ENCODE data around the gene PSTPIP1. TPM values are rescaled to one million over a fixed set of nuclear protein-coding genes. Genes with fewer than 3 reads are reported as not detected.

The PSTPIP1 gene
- total and polyA plus RNA-seq, 7 donors: 2.1 to 14.3 (median 7.4) TPM

- Histone ChIP-seq H3K27ac (no peak overlapping the region), H3K4me1 (peaks cover 0 to 7% (median 2%) of the 10 kb centered on the region in 4 donors), H3K9me3 (no peaks in the 10 kb centered on the region), H3K27me3 (no peaks in the 10 kb centered on the region), H3K36me3 (peaks cover 0 to 11% (median 1%) of the 10 kb centered on the region in 4 donors), H3K4me3 (no peak overlapping the region)
- WGBS, 2 donors: 83 to 88% methylated on average over 13 of the region's 13 CpGs
- intact Hi-C loops (cut with DNase I): no loop called here
- TF ChIP-seq CTCF (IDR thresholded peaks at IDR 0.05) (no peak), EP300 (IDR thresholded peaks at IDR 0.05) (no peak), POLR2A (IDR thresholded peaks at IDR 0.05) (no peak), POLR2AphosphoS5 (IDR thresholded peaks at IDR 0.05) (no peak)
- peak; percentile 49 for DNase-seq
Observed at GRCh38 chr15:77035999-77036471, 41.1 kb downstream of the PSTPIP1 start.

GRCh38 chr15:77036537-77037387 lies 41.8 kb downstream of the PSTPIP1 start:
- TF ChIP-seq POLR2AphosphoS5 (IDR thresholded peaks at IDR 0.05) (no peak), POLR2A (IDR thresholded peaks at IDR 0.05) (no peak), EP300 (IDR thresholded peaks at IDR 0.05) (no peak), CTCF (IDR thresholded peaks at IDR 0.05) (no peak)
- Histone ChIP-seq H3K4me1 (peaks cover 0 to 7% (median 2%) of the 10 kb centered on the region in 4 donors), H3K27ac (no peak overlapping the region), H3K27me3 (no peaks in the 10 kb centered on the region), H3K9me3 (no peaks in the 10 kb centered on the region), H3K36me3 (peaks cover 0 to 13% (median 1%) of the 10 kb centered on the region in 4 donors), H3K4me3 (no peak overlapping the region)
- peak; percentile 63 for DNase-seq
- WGBS, 2 donors: 92 to 94% methylated on average over 22 of the region's 22 CpGs
- intact Hi-C loops (cut with DNase I): no loop called here

GRCh38 chr15:77037388-77038209 lies 42.7 kb downstream of the PSTPIP1 start:
- no peak for TF ChIP-seq POLR2AphosphoS5 (IDR thresholded peaks at IDR 0.05)
- no peak for TF ChIP-seq EP300 (IDR thresholded peaks at IDR 0.05)
- H3K27ac ChIP-seq: no peak overlapping the region
- no peaks in the 10 kb centered on the region for H3K27me3 ChIP-seq
- H3K36me3 ChIP-seq: peaks cover 0 to 18% (median 1%) of the 10 kb centered on the region in 4 donors
- DNase-seq: peak; percentile 55
- WGBS, 2 donors: 94 to 95% methylated on average over 12 of the region's 12 CpGs
- peaks cover 0 to 7% (median 2%) of the 10 kb centered on the region in 4 donors for H3K4me1 ChIP-seq
- H3K4me3 ChIP-seq: no peak overlapping the region
- intact Hi-C loops (cut with DNase I): no loop called here
- H3K9me3 ChIP-seq: no peaks in the 10 kb centered on the region

- Histone ChIP-seq H3K36me3 (peaks cover 0 to 28% (median 5%) of the 10 kb centered on the region in 4 donors), H3K4me3 (no peak overlapping the region), H3K27ac (no peak overlapping the region), H3K9me3 (no peaks in the 10 kb centered on the region), H3K27me3 (no peaks in the 10 kb centered on the region), H3K4me1 (peaks cover 0 to 7% (median 2%) of the 10 kb centered on the region in 4 donors)
- intact Hi-C loops (cut with DNase I): no loop called here
- TF ChIP-seq EP300 (IDR thresholded peaks at IDR 0.05) (no peak), POLR2AphosphoS5 (IDR thresholded peaks at IDR 0.05) (no peak), CTCF (IDR thresholded peaks at IDR 0.05) (no peak), POLR2A (IDR thresholded peaks at IDR 0.05) (no peak)
- DNase-seq: no peak
- 58% methylated on average over 10 of the region's 10 CpGs; no CpG with 5 or more reads in 1 of the 2 donors for WGBS, 2 donors
Observed at GRCh38 chr15:77038312-77039216, 43.6 kb downstream of the PSTPIP1 start.

Measured in sigmoid colon (tissue), 7 donors.